Skeletal muscle cell (primary cell): ENCODE results near the gene TM4SF4.

ENCODE experiments used
- DNase-seq: peaks from one replicate; pipeline ENCODE4 v3.0.0-alpha.2; 2010; ENCODE audit warnings: low read depth
- H3K4me3 ChIP-seq: 2 replicates; pipeline ENCODE4 v1.5.1; 2011; ENCODE audit warnings: low read depth, mild to moderate bottlenecking, control low read depth, low read length, moderate library complexity

Gene TM4SF4

DNA sequence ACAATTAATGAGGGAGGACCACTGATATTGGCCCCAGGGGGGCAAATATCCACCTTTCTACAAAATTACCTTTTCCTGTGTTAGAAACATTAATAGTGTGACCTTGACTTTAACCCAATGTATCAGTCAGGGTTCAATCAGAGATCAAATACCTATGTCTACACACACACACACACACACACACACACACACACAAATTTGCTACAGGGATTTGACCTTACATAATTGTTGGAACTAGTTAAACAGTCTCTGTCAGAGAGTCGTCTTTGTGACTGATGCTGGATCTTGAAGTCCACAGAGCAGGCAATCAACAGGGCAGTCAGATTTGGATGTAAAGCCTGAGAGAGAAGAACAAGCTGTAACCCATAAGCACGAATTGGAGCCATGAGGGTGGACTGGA, 32.5 kb downstream of the TM4SF4 start:
- DNase-seq, result no peak
- H3K4me3 ChIP-seq, result no peak overlapping the region

- H3K4me3 ChIP-seq, result no peak overlapping the region
- no peak for DNase-seq
These were observed 33.2 kb downstream of the TM4SF4 start for GRCh38 chr3:149507491-149508324.

GRCh38 chr3:149509526-149509925, 35.0 kb downstream of the TM4SF4 start:
- DNase-seq, result no peak
- no peak overlapping the region for H3K4me3 ChIP-seq

DNA sequence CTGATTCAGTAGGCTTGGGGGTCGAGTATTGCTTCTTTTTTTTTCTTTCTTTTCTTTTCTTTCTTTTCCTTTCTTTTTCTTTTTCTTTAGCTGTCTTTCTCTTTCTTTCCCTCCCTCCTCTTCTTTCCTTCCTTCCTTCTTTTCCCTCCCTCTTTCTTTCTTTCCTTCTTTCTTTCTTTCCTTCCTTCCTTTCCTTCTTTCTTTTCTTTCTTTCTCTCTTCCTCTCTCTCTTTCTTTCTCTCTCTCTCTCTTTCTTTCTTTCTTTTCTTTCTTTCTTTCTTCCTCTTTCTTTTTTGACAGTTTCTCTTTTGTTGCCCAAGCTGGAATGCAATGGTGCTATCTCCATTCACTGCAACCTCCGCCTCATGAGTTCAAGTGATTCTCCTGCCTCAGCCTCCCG, 36.0 kb downstream of the TM4SF4 start:
- no peak overlapping the region for H3K4me3 ChIP-seq
- no peak for DNase-seq

DNA sequence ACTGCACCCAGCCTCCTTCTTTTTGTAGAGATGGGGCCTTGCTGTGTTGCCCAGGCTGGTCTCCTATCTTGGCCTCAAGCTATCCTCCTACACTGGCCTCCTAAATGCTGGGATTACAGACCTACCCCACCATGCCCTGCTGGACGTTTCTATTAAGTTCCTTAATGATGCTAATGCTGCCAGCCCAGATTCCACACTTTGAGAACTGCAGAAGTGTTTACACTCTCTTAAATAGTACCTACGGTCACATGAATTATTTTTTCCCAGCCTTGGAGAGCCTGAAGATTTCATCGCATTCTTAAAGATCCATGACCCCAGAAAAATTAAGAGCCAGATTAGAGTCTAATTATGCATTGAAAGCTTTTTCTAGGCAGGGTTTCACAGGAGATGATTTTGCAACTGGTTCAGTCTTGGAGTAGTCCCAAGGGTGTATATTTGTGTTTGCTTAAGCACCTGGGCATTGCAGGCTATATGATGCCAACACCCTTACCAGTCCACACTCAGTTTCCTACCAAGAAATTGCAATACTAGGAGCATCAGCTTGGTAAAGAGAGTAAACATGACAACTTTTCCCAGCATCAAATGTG, 36.6 kb downstream of the TM4SF4 start:
- no peak overlapping the region for H3K4me3 ChIP-seq
- no peak for DNase-seq

- DNase-seq, result no peak
- H3K4me3 ChIP-seq, result no peak overlapping the region
These were observed 37.7 kb downstream of the TM4SF4 start for GRCh38 chr3:149512073-149512782.

- no peak for DNase-seq
- H3K4me3 ChIP-seq, result no peak overlapping the region
These were observed 40.0 kb downstream of the TM4SF4 start for GRCh38 chr3:149514471-149514870.

DNA sequence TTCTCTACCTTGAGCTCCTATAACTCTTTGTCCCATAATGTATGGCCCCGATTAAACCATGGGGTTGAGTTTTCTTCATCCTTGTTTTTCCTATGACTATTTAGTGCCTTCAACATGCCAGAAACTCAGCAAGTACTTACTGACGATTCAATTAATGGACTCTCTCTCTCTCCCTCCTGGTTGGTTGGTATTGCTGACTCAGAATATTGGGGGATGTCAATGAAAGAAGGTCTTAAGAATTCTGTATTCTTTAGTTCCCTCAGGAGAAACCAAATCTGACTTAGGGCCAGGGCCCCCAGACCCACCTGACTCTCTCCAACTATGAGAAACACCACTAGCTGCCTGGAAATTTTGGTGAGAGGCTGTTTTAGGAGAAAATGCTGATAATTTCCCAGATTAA, 40.8 kb downstream of the TM4SF4 start:
- H3K4me3 ChIP-seq, result no peak overlapping the region
- DNase-seq, result no peak

- H3K4me3 ChIP-seq, result no peak overlapping the region
- no peak for DNase-seq
These were observed 42.4 kb downstream of the TM4SF4 start for GRCh38 chr3:149516920-149517319.

DNA sequence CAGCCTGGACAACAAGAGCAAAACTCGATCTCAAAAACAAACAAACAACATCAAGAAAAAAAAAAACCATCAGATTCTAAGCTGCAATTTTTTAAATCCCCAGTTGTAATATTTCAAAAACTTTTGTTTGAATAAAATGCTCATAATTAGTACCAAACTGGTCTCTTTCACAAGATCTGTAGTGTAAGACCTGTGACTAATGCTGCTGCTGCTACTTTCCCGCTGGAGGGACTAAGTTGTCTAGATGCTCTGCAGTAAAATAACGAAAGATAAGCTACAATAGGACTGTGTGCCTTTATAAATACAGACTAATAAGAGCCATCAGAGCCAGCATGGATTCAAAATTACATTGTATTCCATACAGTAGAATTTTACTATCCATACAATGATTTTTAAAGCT, 45.4 kb downstream of the TM4SF4 start:
- no peak overlapping the region for H3K4me3 ChIP-seq
- no peak for DNase-seq

- no peak for DNase-seq
- H3K4me3 ChIP-seq, result no peak overlapping the region
These were observed 49.2 kb downstream of the TM4SF4 start for GRCh38 chr3:149523512-149524299.

- no peak overlapping the region for H3K4me3 ChIP-seq
- DNase-seq, result no peak
These were observed 53.2 kb downstream of the TM4SF4 start for GRCh38 chr3:149527531-149528339.

DNA sequence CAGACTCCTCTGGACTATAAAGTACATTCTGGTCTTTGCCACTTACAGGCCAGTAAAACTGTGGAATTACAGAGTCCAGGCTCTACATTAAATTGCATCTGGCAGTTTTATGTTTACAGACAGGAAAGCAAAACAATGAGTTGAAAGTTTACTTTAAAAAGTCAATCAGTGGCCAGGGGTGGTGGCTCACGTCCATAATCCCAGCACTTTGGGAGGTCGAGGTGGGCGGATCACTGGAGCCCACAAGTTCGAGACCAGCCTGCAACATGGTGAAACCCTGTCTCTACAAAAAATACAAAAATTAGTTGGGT, 53.8 kb downstream of the TM4SF4 start:
- no peak for DNase-seq
- no peak overlapping the region for H3K4me3 ChIP-seq

GRCh38 chr3:149529099-149529498, 54.6 kb downstream of the TM4SF4 start:
- H3K4me3 ChIP-seq, result no peak overlapping the region
- no peak for DNase-seq

DNA sequence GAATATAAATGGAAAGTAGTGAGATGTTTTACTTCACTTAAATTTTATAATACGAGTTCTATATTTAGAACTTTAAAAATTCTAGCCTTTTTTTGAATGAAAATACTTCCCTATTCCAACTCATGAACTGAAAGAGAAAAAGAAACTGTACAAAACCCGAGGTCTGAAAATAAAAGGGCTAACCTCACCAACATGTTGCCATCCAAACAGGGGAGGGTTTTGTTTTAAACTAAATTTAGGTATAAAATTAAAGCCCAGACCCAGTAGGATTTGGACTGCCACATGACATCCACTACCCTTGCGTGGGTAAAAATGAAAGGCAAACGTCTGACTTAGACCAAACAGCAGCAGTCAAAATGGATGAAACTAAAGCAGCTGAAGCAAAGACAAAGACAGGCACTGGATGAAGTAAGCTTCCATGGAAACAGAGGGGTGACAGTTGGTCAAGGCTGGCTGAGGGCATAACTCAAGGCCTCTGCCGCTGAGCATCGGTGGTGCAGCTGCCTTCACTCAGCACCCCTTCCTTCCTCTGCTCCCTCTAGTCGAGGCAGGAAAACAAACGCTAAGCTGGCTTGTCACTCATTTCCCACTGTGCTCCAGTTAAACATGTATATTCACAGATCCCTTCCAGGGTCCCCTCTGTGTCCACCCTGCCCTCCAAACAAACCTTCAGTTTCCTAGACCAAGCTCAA, 58.1 kb downstream of the TM4SF4 start:
- DNase-seq, result no peak
- no peak overlapping the region for H3K4me3 ChIP-seq

DNA sequence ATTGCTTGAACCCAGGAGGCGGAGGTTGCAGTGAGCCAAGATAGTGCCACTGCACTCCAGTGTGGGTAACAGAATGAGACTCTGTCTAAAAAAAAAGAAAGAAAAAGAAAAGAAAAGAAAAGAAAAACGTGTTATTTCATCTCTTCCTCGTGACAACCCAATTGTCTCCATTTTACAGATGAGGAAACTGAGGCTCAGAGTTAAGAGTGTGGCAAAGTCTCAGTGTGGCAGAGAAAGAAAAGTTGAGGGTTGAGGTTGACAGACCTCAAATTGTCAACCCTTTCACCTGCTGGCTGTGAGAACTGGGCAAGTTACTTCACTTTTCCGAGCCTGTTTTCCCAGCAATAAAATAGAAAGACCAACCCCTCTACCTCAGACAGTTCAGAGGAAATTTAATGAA, 59.6 kb downstream of the TM4SF4 start:
- no peak for DNase-seq
- no peak overlapping the region for H3K4me3 ChIP-seq

DNA sequence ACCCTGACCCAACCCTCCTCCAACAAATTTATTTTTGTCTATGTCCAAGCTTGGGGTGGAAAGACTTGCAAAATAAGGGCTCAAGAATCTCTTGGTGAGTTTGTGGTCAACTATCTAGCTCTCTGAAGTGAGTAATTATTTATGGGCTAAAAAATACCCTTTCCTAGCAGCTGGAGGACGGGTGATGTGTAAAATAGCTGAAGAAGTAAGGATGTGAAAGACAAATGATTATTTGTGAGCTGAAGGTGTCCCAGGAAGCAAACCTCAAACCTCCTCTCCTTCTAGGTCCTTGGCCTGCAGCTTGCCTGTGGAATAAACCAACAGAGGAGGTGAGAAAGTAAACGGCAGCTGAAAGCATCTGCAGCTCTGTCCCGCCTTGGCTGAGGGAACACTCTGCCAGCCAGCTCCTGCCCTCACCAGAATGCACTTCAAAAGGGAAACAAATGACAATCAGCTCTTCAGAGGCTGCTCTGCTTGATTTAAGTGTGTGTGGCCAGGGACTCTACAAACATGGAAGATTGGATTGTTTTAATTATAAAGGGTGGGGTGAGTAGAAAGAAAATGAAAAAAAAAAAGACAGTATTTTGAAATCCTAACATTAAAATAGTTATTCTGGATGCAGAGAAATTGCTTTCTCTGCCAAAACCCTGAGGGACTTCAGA, 60.3 kb downstream of the TM4SF4 start:
- DNase-seq, result peak; percentile 36

GRCh38 chr3:149535333-149535685, 60.8 kb downstream of the TM4SF4 start:
- DNase-seq, result no peak
- H3K4me3 ChIP-seq, result no peak overlapping the region

More for the DNA sequence above, 60.3 kb downstream of the TM4SF4 start:
- H3K4me3 ChIP-seq, result no peak overlapping the region
